Lung (tissue), 16 donors: Measurements from ENCODE around the gene MAP3K12. TPM values are rescaled to one million over a fixed set of nuclear protein-coding genes. Genes with fewer than 3 reads are reported as not detected.
A peak's percentile ranks its signal among the peaks of the same experiment; 100 is the strongest.
"Not testable (repeated sequence)": the region's sequence is repeated elsewhere in the genome, so short reads cannot be mapped to it uniquely, and the experiment has no call there.

Source experiments
- ATAC-seq: fragments of 200-7000 bp; cut with Tn5 transposase; one replicate; pipeline ENCODE4 v1.9.1; 2020; ENCODE audit warnings: moderate number of reproducible peaks; ENCODE audit not compliant: insufficient read depth, low FRiP score
- DNase-seq, 3 donors: peaks; one replicate each; pipeline ENCODE4 v3.0.0-alpha.2; 2013 to 2017
- H3K27ac ChIP-seq, 2 donors: one replicate each; pipeline ENCODE4 v1.5.1; 2013; ENCODE audit warnings: mild to moderate bottlenecking in 2 of 2, moderate library complexity in 2 of 2, control low read depth in 1 of 2, inconsistent platforms in 1 of 2, low read depth in 1 of 2, low read length in 1 of 2
- H3K27me3 ChIP-seq, 3 donors: one replicate each; pipeline ENCODE4 v1.5.1; 2013; ENCODE audit warnings: low read length in 2 of 3; ENCODE audit not compliant: control insufficient read depth in 3 of 3, insufficient read depth in 3 of 3
- H3K36me3 ChIP-seq, 4 donors: one replicate each; pipeline ENCODE4 v1.5.1; 2013; ENCODE audit warnings: low read length in 4 of 4, mild to moderate bottlenecking in 1 of 4, moderate library complexity in 1 of 4; ENCODE audit not compliant: control insufficient read depth in 4 of 4, insufficient read depth in 4 of 4
- H3K4me1 ChIP-seq, 5 donors: one replicate each; pipeline ENCODE4 v1.5.1; 2013; ENCODE audit warnings: low read length in 5 of 5, mild to moderate bottlenecking in 2 of 5, moderate library complexity in 1 of 5; ENCODE audit not compliant: control insufficient read depth in 5 of 5, insufficient read depth in 5 of 5
- H3K4me3 ChIP-seq: one replicate; pipeline ENCODE4 v1.5.1; 2013; ENCODE audit warnings: mild to moderate bottlenecking, control low read depth, moderate library complexity
- H3K9ac ChIP-seq, 2 donors: one replicate each; pipeline ENCODE4 v1.5.1; 2013; ENCODE audit warnings: low read length in 2 of 2, control low read depth in 1 of 2; ENCODE audit not compliant: insufficient read depth in 1 of 2
- H3K9me3 ChIP-seq, 4 donors: one replicate each; pipeline ENCODE4 v1.5.1; 2013; ENCODE audit warnings: low read length in 3 of 4, mild to moderate bottlenecking in 1 of 4, moderate library complexity in 1 of 4; ENCODE audit not compliant: control insufficient read depth in 4 of 4, insufficient read depth in 3 of 4
- CTCF ChIP-seq: IDR thresholded peaks from 2 replicates; pipeline ENCODE4 v1.5.1; 2012; ENCODE audit warnings: mild to moderate bottlenecking; ENCODE audit errors: control extremely low read depth, extremely low read depth
- WGBS, 2 donors: extraction: QIAGEN DNeasy Blood & Tissue Kit; methylation state at CpG; one replicate each; pipeline ENCODE4 v1.1.7; 2013; 5-methylcytosine and 5-hydroxymethylcytosine counted together
- long read RNA-seq, 5 donors: transcript quantifications; one replicate each; lab custom pipeline, GENCODE V29; 2026
- polyA plus RNA-seq, 2 donors: library from polyadenylated mRNA; stranded (reverse); fragments of 200-250 nt; gene quantifications; one replicate each; pipeline ENCODE4 v1.2.1, GENCODE V29; 2013
- total RNA-seq, 2 donors: library from RNA; depleted of rRNA in 1 of 2; stranded (reverse); fragments of >200 nt in 1 of 2; gene quantifications; one replicate each; pipeline ENCODE4 v1.2.1, GENCODE V29; 2014 to 2021
- donor health status: control.
- donor health status: control.
- donor health status: Bipolar disorder and iron deficiency.
- donor health status: healthy.
- donor health status: DM: yes; HTN: yes; CAD: no.

Gene MAP3K12
- total RNA-seq, result 10 to 100 TPM; 21.2 to 25.4 TPM
- 10 to 100 TPM; 13.4 to 18.9 TPM for polyA plus RNA-seq
- long read RNA-seq, donor 1, partial matches to known transcripts, result 0 of 1 reads
- long read RNA-seq, donor 1, other reads (novel, unspliced or antisense), result 0 of 1 reads
- long read RNA-seq, donor 2, partial matches to known transcripts, result 0 of 2 reads
- long read RNA-seq, donor 2, other reads (novel, unspliced or antisense), result 0 of 2 reads
- long read RNA-seq, donor 3, partial matches to known transcripts, result 261 of 310 reads
- long read RNA-seq, donor 3, other reads (novel, unspliced or antisense), result 49 of 310 reads
- long read RNA-seq, donor 4, partial matches to known transcripts, result 22 of 24 reads
- long read RNA-seq, donor 4, other reads (novel, unspliced or antisense), result 0 of 24 reads
- long read RNA-seq, donor 5, partial matches to known transcripts, result 0 of 2 reads
- long read RNA-seq, donor 5, other reads (novel, unspliced or antisense), result 0 of 2 reads

- H3K36me3 ChIP-seq, result peaks cover 0 to 5% (median 1%) of the 10 kb centered on the region in 4 donors
- H3K27me3 ChIP-seq, result no peaks in the 10 kb centered on the region
- H3K4me3 ChIP-seq, result peak within 1 kb of the TSS; percentile 55
- peak within 1 kb of the TSS; percentile 88 to 98 for H3K9ac ChIP-seq
- DNase-seq (peak; percentile 71 to 81 (median 78)), ATAC-seq (no peak)
- no peak for TF ChIP-seq CTCF
- H3K9me3 ChIP-seq, result no peaks in the 10 kb centered on the region
- 0 to 1% methylated on average over 43 to 51 of the region's 51 CpGs for WGBS, 2 donors
- H3K27ac ChIP-seq, result peak within 1 kb of the TSS; percentile 97 to 99
- H3K4me1 ChIP-seq, result peaks cover 5 to 56% (median 24%) of the 10 kb centered on the region in 5 donors
Measured at GRCh38 chr12:53499266-53500141, at the start of gene MAP3K12. Gene MAP3K12 (minus strand): TSS chr12:53499458. CDS start chr12:53487391, 12,067 bp downstream.

GRCh38 chr12:53548354-53548753, 49.1 kb upstream of the MAP3K12 start:
- not testable (repeated sequence) for H3K27me3 ChIP-seq, DNase-seq, H3K4me3 ChIP-seq, H3K27ac ChIP-seq, H3K4me1 ChIP-seq, H3K9ac ChIP-seq, H3K9me3 ChIP-seq, ATAC-seq
- 97 to 99% methylated on average over 6 of the region's 6 CpGs for WGBS, 2 donors
- peaks cover 13 to 33% (median 20%) of the 10 kb centered on the region in 4 donors for H3K36me3 ChIP-seq

GRCh38 chr12:53543539-53543938, 44.3 kb upstream of the MAP3K12 start:
- no peaks in the 10 kb centered on the region for H3K4me1 ChIP-seq
- peak overlapping the region in 1 of 2 donors; percentile 70 for H3K9ac ChIP-seq
- H3K4me3 ChIP-seq, result no peak overlapping the region
- WGBS, 2 donors, result 26 to 30% methylated on average over 5 of the region's 5 CpGs
- TF ChIP-seq CTCF, result peak; percentile 79
- DNase-seq, result peak; percentile 65 to 78 (median 68)
- H3K9me3 ChIP-seq, result no peaks in the 10 kb centered on the region
- no peaks in the 10 kb centered on the region for H3K27me3 ChIP-seq
- H3K27ac ChIP-seq, result peak overlapping the region in 1 of 2 donors; percentile 43
- peaks cover 13 to 41% (median 23%) of the 10 kb centered on the region in 4 donors for H3K36me3 ChIP-seq
- no peak for ATAC-seq
